Spleen (tissue), 7 donors: Measurements from ENCODE around the gene RRAGD.

Source experiments
- POLR2A ChIP-seq, 3 donors: fragments of 450-650 bp; IDR thresholded peaks; one replicate each; pipeline ENCODE4 v1.5.1; 2017; ENCODE audit warnings: antibody characterized with exemption in 3 of 3, mild to moderate bottlenecking in 1 of 3
- POLR2AphosphoS5 ChIP-seq, 3 donors: sonication (generic); formaldehyde crosslinking; IDR thresholded peaks; one replicate each; pipeline ENCODE4 v1.5.1; 2017; ENCODE audit warnings: antibody characterized with exemption in 3 of 3
- TF ChIP-seq, protein P1 (sequence below), 11 experiments: fragments of 200-600 bp in 7 of 11; fragments of 450-650 bp in 4 of 11; sonication (generic) in 4 of 11; IDR thresholded peaks in 8 of 11; conservative IDR thresholded peaks in 3 of 11; 1 replicate in 7 of 11; 2 replicates in 4 of 11; pipeline versions ENCODE4 v1.4.0 to v1.8.0; 2016 to 2021; ENCODE audit warnings: antibody characterized with exemption in 11 of 11, inconsistent platforms in 4 of 11, mild to moderate bottlenecking in 1 of 11
- donor health status: DM: no; HTN: no; CAD: no; lungs with moderate emphysema.
- donor health status: DM: no; HTN: no; CAD: no.
- donor health status: DM: no; HTN: no; CAD: no.

DNA sequence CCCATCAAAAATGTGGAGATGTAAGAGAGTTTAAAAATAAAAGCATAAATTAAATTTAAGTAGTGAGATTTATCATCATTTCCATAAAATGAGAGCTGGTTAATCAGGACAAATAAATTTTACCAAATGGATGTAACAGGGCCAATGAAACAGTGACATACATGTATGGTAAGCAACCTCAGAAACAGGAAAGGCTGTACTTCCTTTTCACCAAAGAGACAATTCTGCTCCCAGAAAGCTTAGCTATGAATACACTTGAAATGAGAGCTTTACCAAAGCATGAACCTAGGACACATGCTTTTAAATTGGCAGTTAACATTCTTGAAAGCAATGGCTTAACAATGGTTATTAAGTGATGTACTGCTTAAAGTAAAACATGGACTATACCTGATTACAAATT, 47.5 kb downstream of the RRAGD start:
- TF ChIP-seq, protein P1, sequence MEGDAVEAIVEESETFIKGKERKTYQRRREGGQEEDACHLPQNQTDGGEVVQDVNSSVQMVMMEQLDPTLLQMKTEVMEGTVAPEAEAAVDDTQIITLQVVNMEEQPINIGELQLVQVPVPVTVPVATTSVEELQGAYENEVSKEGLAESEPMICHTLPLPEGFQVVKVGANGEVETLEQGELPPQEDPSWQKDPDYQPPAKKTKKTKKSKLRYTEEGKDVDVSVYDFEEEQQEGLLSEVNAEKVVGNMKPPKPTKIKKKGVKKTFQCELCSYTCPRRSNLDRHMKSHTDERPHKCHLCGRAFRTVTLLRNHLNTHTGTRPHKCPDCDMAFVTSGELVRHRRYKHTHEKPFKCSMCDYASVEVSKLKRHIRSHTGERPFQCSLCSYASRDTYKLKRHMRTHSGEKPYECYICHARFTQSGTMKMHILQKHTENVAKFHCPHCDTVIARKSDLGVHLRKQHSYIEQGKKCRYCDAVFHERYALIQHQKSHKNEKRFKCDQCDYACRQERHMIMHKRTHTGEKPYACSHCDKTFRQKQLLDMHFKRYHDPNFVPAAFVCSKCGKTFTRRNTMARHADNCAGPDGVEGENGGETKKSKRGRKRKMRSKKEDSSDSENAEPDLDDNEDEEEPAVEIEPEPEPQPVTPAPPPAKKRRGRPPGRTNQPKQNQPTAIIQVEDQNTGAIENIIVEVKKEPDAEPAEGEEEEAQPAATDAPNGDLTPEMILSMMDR (IDR thresholded peaks at IDR 0.05 in 8 of 11, conservative IDR thresholded peaks at IDR 0.05 in 3 of 11), result no peak
- TF ChIP-seq POLR2AphosphoS5 (IDR thresholded peaks at IDR 0.05) (no peak), POLR2A (IDR thresholded peaks at IDR 0.05) (no peak)
